ENCODE data around the gene SLC66A3. TPM values are rescaled to one million over a fixed set of nuclear protein-coding genes. Genes with fewer than 3 reads are reported as not detected.

The SLC66A3 gene
- total and polyA plus RNA-seq, 12 donors, result 4.5 to 15.4 (median 7.3) TPM

DNA sequence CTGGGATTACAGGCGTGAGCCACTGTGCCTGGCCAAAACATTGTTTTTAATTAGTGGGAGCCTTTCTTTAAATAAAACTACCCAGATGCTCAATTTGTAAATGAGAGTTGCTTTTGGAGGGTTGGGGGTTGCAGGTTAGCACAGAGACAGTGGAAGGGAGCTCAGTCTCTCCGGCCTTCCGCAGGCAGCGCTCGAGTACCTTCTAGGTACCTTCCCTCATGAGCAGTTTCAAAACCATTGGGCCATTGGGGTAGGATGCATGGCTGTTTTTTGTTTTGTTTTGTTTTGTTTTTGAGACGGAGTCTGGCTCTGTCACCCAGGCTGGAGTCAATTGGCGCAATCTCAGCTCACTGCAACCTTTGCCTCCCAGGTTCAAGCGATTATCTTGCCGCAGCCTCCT is 19.0 kb downstream of the SLC66A3 start:
- ATAC-seq (no peak), DNase-seq (no peak)
- Histone ChIP-seq H3K9me3 (no peaks in the 10 kb centered on the region), H3K27ac (no peak overlapping the region), H3K27me3 (no peaks in the 10 kb centered on the region), H3K4me3 (no peak overlapping the region), H3K4me1 (peaks cover 0 to 28% (median 0%) of the 10 kb centered on the region in 9 donors), H3K36me3 (peaks cover 0 to 26% (median 3%) of the 10 kb centered on the region in 9 donors)
- intact Hi-C loops (cut with DNase I), result no loop called here
- no peak for TF ChIP-seq CTCF (IDR thresholded peaks at IDR 0.05)
- 96 to 98% methylated on average over 9 of the region's 9 CpGs for WGBS, 2 donors

DNA sequence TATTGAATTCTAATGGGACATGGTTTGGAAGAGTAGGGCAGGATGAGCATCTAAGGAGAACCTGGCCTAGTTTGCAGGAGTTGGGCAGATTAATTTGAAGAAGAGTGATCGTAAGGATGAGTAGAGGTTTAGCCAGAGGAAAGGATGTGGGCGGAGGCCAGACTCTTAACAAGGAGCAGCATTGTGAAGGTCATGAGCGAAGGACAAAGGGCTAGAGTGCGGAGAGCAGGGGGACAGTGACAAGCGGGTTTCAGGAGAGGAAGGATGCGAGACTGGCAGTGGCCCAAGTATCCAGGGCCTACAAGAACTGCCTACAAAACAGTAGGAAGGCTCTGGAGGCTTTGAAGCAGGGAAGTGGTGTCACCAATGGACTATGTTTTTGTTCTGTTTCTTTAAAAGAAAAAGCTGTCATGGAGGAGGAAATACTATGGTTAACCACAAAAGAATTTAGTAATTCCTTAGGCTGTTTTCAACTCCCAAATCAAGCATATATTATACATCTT is 20.1 kb downstream of the SLC66A3 start:
- peak in 6 of 8 donors; percentile 22 to 52 (median 36) for ATAC-seq
- Histone ChIP-seq H3K27me3 (no peaks in the 10 kb centered on the region), H3K4me1 (peaks cover 0 to 28% (median 0%) of the 10 kb centered on the region in 9 donors), H3K9me3 (no peaks in the 10 kb centered on the region), H3K27ac (peak overlapping the region in 2 of 10 donors; percentile 18 to 38), H3K4me3 (no peak overlapping the region), H3K36me3 (peaks cover 0 to 37% (median 6%) of the 10 kb centered on the region in 9 donors)
- WGBS, 2 donors, result 67 to 76% methylated on average over 6 of the region's 6 CpGs
- intact Hi-C loops (cut with DNase I), result no loop called here
- TF ChIP-seq CTCF (IDR thresholded peaks at IDR 0.05), result no peak
- DNase-seq, result no peak

- H3K4me1 ChIP-seq, result peaks cover 0 to 28% (median 0%) of the 10 kb centered on the region in 9 donors
- H3K36me3 ChIP-seq, result peaks cover 0 to 58% (median 19%) of the 10 kb centered on the region in 9 donors
- no peak overlapping the region for H3K4me3 ChIP-seq
- H3K27me3 ChIP-seq, result no peaks in the 10 kb centered on the region
- 63 to 65% methylated on average over 5 of the region's 5 CpGs for WGBS, 2 donors
- ATAC-seq (no peak), DNase-seq (no peak)
- H3K9me3 ChIP-seq, result no peaks in the 10 kb centered on the region
- no peak overlapping the region for H3K27ac ChIP-seq
- intact Hi-C loops (cut with DNase I), result no loop called here
- no peak for TF ChIP-seq CTCF (IDR thresholded peaks at IDR 0.05)
Observed at GRCh38 chr2:11177871-11178690, 22.8 kb downstream of the SLC66A3 start.

- peaks cover 0 to 28% (median 0%) of the 10 kb centered on the region in 9 donors for H3K4me1 ChIP-seq
- H3K27me3 ChIP-seq, result no peaks in the 10 kb centered on the region
- TF ChIP-seq CTCF (IDR thresholded peaks at IDR 0.05), result no peak
- H3K36me3 ChIP-seq, result peaks cover 0 to 66% (median 25%) of the 10 kb centered on the region in 9 donors
- ATAC-seq (no peak), DNase-seq (no peak)
- H3K9me3 ChIP-seq, result no peaks in the 10 kb centered on the region
- no peak overlapping the region for H3K4me3 ChIP-seq
- no peak overlapping the region for H3K27ac ChIP-seq
- intact Hi-C loops (cut with DNase I), result no loop called here
- WGBS, 2 donors, result 77 to 80% methylated on average over 4 of the region's 4 CpGs
Observed at GRCh38 chr2:11179196-11179595, 23.9 kb downstream of the SLC66A3 start.
